C1 segment of cervical spinal cord (tissue), 14 donors: ENCODE measurements around the gene CHRNB1.

Experiments used
- DNase-seq, 14 donors: peaks; one replicate each; lab custom pipeline; 2025; lab: John Stamatoyannopoulos, UW

The CHRNB1 gene, protein sequence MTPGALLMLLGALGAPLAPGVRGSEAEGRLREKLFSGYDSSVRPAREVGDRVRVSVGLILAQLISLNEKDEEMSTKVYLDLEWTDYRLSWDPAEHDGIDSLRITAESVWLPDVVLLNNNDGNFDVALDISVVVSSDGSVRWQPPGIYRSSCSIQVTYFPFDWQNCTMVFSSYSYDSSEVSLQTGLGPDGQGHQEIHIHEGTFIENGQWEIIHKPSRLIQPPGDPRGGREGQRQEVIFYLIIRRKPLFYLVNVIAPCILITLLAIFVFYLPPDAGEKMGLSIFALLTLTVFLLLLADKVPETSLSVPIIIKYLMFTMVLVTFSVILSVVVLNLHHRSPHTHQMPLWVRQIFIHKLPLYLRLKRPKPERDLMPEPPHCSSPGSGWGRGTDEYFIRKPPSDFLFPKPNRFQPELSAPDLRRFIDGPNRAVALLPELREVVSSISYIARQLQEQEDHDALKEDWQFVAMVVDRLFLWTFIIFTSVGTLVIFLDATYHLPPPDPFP

DNA sequence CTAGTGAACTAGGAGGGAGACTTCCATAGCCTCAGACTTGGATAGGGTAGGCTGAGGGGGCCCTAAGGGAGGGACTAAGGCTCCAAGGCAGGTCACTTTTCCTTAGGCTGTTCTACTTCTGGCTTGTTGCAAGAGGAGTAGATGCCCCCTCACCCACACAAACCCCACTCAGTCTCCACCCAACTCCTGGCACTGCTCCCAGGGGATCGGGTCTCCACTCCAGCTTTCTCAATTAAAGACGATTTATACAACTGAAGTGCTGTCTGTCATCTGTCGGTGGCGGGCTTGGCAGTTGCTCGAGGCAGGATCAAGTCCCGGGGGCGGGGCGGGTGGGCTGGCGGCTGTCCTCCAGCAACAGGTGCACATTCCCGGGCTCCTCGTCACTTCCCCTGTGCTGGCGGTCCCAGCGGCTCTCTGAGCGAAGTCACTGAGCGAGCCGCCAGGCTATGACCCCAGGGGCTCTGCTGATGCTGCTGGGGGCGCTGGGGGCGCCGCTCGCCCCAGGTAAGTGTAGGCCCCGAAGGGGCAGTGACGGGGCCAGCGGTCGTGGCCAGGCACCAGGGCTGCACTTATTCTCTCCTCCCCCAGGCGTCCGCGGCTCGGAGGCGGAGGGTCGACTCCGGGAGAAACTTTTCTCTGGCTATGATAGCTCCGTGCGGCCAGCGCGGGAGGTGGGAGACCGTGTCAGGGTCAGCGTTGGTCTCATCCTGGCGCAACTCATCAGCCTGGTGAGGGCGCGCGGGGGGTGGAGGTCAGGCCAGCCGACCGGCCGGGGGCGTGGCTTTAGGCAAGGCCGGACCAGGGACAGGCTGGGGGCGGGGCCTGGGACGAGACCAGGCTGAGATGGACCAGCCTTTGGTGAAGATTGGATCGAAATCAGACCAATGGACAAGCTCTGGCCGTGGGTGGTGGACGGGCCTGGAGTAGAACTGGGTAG is at the start of gene CHRNB1:
Gene CHRNB1 (plus strand): TSS at position 380 of the 937 bp plus-strand sequence. CDS start 67 bp downstream, at position 447.
- peak in 10 of 14 donors; percentile 18 to 75 (median 47) for DNase-seq

DNA sequence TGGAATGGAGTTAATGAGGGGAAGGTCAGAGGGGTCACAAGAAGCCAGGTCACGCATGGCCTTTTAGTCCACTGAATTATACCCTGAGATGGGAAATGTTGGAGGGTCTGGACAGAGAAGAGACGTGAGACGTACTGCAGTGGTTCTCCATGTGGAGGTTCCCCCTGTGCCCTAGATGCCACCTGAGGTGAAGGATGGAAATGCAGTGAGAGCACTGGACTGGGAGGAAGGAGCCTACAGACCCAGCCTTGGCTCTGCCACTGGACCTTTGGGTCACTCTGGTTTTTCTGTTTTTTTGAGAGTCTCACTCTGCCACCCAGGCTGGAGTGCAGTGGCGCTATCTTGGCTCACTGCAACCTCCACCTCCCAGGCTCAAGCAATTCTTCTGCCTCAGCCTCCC is 48.7 kb upstream of the CHRNB1 start:
- DNase-seq: no peak

DNA sequence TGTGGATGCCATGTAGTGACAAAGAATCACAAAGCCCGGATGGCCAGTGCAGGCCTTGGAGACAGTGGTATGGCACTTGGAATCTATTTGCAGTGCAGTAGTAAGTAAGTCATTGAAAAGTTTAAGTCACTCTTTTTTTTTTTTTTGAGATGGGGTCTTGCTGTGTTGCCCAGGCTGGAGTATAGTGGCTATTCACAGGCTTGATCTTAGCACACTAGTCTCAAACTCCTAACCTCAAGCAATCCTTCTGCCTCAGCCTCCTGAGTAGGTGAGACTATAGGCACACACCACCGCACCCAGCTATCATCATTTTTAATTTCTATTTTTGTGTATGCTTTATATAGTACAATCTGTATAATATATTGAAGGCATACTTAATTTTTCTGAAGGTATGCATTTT is 46.2 kb upstream of the CHRNB1 start:
- no peak for DNase-seq

DNA sequence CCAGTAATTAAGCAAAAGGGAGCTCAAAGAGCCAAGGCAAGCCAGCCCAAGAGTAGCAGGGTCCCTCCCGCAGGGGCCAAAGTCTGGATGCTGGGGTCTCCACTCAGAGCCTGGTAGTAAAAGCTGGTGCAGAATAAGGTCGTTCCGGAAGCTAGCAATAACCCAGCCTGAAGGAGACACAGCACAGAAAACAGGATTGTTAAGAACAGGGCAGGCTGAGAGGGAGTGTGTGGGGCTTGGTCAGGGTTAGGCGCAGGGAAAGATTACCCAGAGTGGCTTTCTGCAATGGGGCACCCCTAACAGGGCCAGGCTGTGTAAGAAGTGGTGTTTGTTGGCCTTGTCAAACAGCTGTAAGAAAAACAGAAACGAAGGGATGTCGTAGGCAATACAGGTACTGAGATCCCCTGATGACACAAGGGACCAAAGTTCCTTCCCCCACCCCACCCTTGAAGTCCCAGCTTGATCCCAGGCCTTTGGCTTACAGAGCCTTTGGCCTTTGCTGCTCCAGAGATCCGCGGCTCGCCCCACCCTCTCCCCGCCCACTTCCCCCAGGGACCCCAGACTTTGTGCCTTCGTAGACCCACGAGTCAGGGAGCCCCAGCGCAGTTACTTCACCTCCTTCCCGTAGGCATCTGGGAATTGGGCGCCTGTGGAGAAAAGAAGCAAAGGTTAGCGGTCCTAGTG is 41.7 kb upstream of the CHRNB1 start:
- no peak for DNase-seq

DNA sequence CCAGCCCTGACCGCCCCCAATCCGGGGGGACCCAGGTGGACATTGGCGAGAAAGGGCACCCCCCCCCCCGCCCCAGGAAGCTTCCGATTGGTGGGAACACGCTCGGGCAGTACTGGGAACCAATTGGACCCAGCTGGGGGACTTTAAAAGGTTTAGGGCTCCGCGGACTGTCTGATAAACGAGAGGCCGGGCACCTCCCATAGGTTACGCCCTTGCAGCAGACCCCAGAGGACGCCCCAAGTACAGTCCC is 41.2 kb upstream of the CHRNB1 start:
- no peak for DNase-seq

DNA sequence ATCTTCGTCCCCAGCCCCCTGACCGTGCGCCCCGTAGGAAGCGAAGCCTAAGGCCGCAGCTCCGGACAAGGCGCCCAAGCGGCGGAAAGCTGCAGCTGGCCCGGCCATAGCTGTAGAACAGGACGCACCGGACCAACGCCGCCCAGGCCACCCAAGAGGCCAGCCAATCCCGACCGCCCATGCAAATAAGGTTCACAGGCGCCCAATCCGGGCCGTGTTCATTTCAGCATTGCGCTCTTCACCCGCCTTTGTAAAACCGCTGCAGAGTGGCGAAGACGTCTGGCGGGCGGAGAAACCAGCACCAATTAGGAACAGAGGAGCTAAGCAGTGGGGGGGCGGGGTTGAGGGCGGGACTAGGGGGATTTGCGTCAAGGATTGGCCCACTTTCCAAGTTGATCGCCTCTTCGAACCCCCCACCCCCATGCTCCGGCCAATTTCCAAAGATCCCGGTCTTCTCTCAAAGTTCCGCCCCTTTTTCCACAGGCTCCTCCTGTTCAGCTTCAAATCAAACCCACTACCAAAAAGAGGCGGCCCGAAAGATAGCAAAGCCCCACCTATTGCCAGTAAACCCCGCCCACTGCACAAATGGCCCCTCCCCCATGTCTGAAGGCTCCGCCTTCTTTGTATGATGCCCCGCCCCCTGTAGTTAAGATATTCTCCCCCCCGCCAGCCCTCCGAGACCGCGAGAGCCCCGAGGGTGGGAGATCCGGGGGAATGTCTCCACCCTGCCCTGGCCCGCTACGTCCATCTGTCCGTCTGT is 40.7 kb upstream of the CHRNB1 start, which contains the start of gene TMEM256:
Gene TMEM256 (minus strand): TSS at position 121 of the 760 bp plus-strand sequence. CDS start 13 bp downstream, at position 108.
- DNase-seq: peak; percentile 94 to 100 (median 99)

DNA sequence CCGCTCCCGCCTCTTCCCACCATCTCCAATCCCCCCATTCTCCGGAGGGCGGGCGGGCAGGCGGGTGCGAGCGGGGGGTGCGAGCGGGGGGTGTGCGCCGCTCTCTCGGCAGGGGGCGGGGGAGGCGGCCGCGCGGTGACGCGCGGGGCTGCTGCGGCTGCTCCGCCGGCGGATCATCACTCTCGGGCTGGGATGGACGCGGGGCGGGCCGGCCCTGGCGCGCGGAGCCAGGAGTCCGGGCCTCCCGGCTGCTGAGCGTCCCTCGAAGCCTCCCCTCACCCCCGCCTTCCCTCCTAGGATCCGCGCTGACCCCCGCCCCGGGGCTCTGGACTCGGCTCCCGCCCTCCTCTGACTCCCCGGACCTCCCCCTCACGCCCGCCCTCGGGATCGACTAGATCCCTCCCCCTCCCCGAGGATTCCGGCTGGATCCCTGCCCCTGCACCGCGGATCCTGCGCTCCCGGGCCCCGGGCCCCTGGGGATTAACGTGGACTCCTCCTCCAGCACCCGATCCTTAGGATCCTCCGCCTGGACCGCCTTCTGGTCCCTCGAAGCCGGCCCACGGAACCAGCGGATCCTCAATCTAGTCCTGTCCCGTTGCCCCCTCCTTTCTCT is 40.0 kb upstream of the CHRNB1 start:
- peak in 6 of 14 donors; percentile 6 to 97 (median 78) for DNase-seq

DNA sequence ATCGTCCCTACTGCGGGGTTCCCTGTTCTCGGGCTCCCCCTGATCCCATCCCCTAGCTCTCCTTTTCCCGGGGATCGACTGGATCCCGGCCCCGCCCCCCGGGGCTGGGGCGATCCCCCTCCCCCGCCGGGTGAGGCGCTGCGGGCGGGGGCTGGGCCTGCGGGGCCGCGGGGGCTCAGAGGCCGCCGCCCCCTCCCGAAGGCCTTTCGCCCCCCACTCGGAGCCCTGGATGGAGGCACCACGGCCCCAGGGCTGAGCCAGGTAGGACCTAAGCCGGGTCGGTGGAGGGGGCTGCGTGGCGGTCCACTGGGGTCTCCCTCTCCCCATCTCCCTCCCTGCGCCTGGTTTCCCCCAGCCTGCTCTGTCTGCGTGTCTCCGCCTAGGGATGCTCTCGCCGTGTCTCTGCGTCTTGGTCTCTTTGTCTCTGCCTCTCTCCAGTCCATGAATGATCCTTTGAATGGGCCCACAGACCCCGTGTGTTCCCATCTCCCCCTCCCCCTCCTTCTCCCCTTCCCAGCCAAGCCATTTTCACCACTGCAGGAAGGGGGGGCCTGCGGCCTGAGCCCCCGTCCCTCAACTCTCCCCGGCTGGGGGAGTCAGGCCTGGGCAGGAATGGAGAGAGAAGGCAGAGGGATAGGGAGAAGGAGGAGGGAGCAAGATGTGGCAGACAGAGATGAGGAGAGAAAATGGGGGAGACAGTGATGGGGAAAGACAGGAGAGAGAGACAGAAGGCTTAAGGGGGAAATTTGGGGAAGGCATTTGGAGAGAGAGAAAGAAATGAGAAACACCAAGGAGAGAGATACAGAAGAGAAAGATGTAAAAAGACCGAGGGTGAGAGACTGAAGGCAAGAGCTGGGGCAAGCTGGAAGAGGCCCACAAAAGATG is 39.3 kb upstream of the CHRNB1 start:
- DNase-seq: peak in 7 of 14 donors; percentile 28 to 58 (median 38)

DNA sequence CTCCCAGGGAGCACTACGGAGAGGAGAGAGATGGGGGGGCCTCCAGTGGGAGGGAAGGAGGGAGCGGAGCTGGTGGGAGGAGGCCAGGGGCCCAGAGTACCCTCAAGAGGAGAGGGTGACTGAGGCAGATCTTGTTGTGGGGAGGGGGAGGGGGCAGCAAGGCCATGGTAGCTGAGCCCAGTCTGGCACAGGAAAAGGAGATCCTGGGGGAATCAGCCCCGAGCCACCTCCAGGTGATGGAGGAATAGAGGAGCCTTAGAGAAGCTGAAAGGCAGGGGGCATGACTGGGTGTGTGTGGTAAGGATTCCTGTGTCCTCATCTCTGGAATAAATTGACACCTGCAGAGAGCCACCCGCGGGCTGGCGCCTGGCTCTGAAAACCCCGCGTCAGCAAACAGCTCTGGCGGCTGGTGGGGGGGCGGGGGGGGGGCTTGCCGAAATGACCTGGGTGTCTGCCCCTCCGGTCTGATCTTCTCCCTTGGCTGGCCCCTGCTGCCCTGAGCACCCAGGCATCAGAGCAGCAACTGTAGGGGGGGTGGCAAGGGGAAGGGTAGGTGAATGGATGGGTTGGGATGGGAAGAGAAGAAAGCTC is 38.5 kb upstream of the CHRNB1 start:
- DNase-seq: peak in 1 of 14 donors; percentile 33

DNA sequence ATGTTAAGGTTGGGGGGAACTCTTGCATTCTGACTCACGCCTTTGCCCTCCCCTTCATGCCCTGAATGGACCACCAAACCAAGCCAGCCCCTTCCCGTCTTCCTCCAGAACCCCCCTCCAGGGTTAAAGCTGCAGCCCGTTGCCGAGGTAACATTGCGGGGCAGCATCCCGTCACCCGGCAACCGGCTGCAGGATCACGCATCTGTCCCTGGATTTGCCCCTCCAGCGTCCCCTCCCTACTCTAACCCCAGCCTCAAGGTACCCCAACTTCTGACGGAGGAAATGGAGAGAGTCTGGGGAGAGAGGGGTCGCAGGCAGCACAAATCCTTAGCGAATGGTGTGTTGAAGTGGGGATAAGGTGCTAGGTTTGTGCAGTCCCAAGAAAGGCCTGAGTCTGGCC is 37.8 kb upstream of the CHRNB1 start:
- no peak for DNase-seq

DNA sequence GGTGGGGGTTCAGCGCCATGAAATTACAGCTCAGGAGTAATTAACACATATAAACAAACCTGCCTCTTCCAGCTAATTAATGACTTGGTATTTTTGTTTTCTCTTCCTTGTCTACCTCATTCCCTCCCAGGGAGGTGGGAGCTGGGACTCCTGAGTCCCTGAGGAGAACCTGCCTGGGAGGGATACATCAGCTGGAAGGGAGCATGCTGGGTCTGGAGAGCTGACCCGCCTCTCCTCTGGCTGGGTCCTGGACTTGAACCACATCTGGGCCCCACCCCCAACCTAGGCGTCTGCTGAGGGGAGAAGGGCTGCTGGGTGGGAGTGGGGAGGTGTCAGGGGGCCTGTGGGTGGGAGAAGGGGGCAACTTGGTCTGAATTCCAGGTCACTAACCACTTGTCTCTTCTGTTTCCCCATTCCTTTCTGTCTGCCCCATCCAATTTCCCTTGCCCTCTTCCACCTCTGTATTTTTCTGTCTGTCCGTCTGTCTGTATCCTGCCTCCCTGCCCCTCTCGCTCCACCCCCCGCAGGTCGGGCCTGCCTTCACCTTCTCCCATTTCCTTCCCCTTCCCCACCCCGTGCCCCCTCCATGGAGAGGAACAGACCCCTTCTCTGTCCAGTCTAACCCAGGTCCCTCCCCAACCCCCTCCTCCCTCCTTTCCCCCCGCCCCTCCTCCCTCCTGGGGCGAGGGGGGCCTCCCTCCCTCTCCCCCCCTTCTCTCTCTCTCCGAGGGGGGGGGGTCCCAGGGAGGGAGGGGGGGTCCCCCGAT is 37.2 kb upstream of the CHRNB1 start, which contains the start of gene NLGN2:
Gene NLGN2 (plus strand): TSS at position 361 of the 767 bp plus-strand sequence. CDS start 411 bp downstream, outside the sequence.
- no peak for DNase-seq

DNA sequence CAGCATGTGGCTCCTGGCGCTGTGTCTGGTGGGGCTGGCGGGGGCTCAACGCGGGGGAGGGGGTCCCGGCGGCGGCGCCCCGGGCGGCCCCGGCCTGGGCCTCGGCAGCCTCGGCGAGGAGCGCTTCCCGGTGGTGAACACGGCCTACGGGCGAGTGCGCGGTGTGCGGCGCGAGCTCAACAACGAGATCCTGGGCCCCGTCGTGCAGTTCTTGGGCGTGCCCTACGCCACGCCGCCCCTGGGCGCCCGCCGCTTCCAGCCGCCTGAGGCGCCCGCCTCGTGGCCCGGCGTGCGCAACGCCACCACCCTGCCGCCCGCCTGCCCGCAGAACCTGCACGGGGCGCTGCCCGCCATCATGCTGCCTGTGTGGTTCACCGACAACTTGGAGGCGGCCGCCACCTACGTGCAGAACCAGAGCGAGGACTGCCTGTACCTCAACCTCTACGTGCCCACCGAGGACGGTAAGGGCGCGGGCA is 36.6 kb upstream of the CHRNB1 start:
- no peak for DNase-seq

DNA sequence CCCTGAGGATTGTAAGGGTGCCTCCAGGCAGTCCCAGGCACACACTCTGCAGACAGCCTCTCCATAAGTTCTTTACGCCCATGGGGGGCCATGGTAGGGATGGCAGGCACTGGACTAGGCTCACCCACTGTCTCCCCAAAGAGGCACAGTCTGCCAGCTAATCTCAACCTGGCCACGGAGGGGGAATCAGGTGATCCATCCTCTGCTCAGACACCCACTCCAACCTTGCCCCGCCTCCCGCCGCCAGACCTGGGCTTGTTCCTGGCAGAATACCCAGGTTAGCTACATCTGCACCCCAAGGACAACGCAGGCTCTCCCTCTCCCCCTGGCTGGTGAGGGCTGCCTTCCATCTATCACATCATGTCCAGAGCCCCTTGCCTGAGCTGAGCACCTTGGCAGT is 36.0 kb upstream of the CHRNB1 start:
- no peak for DNase-seq

DNA sequence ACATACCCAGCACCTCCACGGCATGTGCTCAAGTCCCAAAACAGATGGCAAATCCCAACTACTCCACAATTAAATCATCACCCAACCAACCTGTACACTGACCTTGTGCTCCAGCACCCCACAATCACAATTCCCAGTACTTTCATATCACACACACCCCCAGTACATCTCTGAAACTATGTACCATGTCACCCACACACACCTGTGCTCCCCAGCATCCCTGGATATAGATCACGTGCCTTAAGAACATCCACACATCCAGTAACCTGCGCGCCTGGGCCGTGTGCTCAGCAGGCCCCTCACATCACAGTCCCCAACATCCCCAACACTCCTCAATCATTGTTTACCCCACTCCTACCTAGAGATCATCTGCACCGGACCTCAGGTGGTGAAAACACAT is 35.1 kb upstream of the CHRNB1 start:
- DNase-seq: no peak

DNA sequence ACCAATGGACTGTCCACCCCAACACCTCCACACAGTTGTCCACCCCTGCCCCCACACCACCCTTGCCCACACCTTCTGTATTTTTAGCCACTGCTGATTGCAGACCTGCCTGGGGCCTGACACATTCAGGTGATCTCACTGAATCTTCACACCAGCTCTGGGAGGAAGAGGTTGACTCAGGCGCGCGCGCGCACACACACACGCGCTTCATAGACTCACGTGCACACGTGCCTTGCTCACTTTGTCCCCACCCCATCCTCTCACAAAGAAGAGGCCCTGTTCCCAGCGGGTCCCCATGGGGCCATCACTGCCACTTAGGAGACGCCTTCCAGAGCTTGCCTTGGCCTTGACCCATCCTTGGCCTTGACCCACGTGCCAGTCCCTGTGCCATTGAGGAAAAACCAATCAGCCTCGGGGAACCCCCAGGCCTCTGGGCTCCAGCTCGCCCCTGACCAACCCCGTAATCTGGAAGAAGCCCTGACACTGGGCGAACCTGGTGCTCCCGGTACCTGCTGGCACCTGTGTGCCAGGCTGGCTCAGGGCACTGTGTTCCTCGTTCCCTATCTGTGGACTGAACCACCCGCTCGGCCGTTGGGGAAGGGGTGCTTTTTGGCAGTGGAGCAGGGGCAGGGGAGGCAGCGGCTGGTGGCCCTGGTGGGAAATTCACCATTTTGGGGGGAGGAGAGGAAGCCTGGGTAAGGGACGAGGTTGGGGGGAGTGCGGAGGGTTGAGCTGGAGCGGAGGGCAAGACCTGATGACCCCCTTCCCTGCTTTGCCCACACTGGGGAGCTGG is 34.0 kb upstream of the CHRNB1 start:
- no peak for DNase-seq

DNA sequence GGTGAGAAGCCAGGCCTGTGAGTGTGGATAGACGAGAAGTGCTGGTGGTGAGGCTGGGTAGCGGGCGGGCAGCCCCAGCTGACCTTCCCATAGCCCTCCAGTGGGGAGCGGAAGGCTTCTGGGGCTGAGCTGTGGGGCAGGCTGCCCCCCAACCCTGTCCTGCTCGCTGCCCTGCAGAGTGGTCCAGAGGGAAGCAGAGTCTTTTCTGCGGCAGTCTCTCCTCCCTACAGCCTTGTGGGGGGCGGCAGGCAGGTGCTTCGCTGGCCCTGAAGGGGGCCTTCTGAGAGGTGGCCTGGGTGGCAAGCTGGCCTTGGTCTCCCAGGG is 33.5 kb upstream of the CHRNB1 start:
- no peak for DNase-seq

DNA sequence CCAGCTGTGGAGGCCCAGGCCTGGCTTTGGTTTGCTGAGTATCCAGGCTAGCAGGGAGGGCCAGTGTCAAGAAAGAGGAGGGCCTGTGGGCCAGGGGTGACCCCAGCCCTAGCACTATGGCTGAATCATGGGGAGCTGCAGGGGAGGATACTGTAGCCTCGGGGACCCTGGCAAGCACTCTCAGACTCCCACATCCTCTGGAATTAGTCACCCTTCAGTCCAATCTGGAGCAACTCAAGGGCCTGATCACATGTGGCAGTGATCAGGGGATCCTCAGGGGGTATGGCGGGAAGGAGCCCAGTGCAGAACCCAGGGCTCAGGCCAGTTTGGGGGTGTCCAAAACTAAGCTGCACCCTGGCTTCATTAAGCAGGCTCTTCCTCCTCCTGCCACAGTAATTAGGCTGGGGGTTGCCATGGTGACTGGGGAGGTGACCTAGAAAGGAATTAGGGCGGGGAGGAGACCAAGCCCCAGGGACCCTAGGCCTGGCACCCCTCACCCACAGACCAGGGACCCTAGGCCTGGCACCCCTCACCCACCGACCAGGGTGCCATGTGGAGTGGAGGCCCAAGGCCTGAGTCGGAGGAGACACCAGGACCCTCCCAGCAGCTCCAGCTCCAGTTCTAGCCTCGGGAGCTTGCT is 31.4 kb upstream of the CHRNB1 start:
- DNase-seq: peak in 1 of 14 donors; percentile 27
